GM19468 (cell line): ENCODE measurements around the gene YAP1.
"Not testable (repeated sequence)": the region's sequence is repeated elsewhere in the genome, so short reads cannot be mapped to it uniquely, and the experiment has no call there.

Source experiments
- ATAC-seq: cut with Tn5 transposase; IDR thresholded peaks from one replicate; pipeline ENCODE4 v1.9.1; 2021; ENCODE audit warnings: mild to moderate bottlenecking, moderate library complexity, moderate number of reproducible peaks; ENCODE audit not compliant: unreplicated experiment; ENCODE audit errors: extremely low read depth

YAP1 gene

GRCh38 chr11:102194990-102195389 lies 84.7 kb downstream of the YAP1 start:
- no peak for ATAC-seq

GRCh38 chr11:102196351-102196750 lies 86.1 kb downstream of the YAP1 start:
- ATAC-seq = no peak

GRCh38 chr11:102196816-102197215 lies 86.6 kb downstream of the YAP1 start:
- ATAC-seq = no peak

- no peak for ATAC-seq
Measured at GRCh38 chr11:102197670-102198139, 87.5 kb downstream of the YAP1 start.

- ATAC-seq = no peak
Measured at GRCh38 chr11:102199673-102200072, 89.4 kb downstream of the YAP1 start.

- not testable (repeated sequence) for ATAC-seq
Measured at GRCh38 chr11:102200325-102200724, 90.1 kb downstream of the YAP1 start.

- ATAC-seq = no peak
Measured at GRCh38 chr11:102201776-102202175, 91.5 kb downstream of the YAP1 start.

- ATAC-seq = no peak
Measured at GRCh38 chr11:102202972-102203371, 92.7 kb downstream of the YAP1 start.

- no peak for ATAC-seq
Measured at GRCh38 chr11:102204174-102204573, 93.9 kb downstream of the YAP1 start.

- no peak for ATAC-seq
Measured at GRCh38 chr11:102205805-102206204, 95.6 kb downstream of the YAP1 start.

GRCh38 chr11:102208835-102209234 lies 98.6 kb downstream of the YAP1 start:
- no peak for ATAC-seq

GRCh38 chr11:102214623-102215022 lies 104.4 kb downstream of the YAP1 start:
- ATAC-seq = no peak

- no peak for ATAC-seq
Measured at GRCh38 chr11:102216433-102217075, 106.3 kb downstream of the YAP1 start.

GRCh38 chr11:102220728-102221467 lies 110.7 kb downstream of the YAP1 start:
- ATAC-seq = no peak

GRCh38 chr11:102223859-102224258 lies 113.6 kb downstream of the YAP1 start:
- ATAC-seq = no peak

GRCh38 chr11:102225689-102226568 lies 115.7 kb downstream of the YAP1 start:
- no peak for ATAC-seq

GRCh38 chr11:102226702-102227490 lies 116.6 kb downstream of the YAP1 start:
- ATAC-seq = no peak

- no peak for ATAC-seq
Measured at GRCh38 chr11:102229510-102230123, 119.4 kb downstream of the YAP1 start.

- no peak for ATAC-seq
Measured at GRCh38 chr11:102230186-102230585, 119.9 kb downstream of the YAP1 start.

GRCh38 chr11:102230911-102231310 lies 120.7 kb downstream of the YAP1 start:
- ATAC-seq = no peak
